Urothelium cell line (cell line): ENCODE results near the gene LRRC57.
A peak's percentile ranks its signal among the peaks of the same experiment; 100 is the strongest.

Source experiments
- DNase-seq: peaks from one replicate; pipeline ENCODE4 v3.0.0; 2011; ENCODE audit warnings: low spot score, mixed read lengths
- FAIRE-seq: peaks from 2 replicates; lab custom pipeline; 2011; peaks lifted over from hg19 to GRCh38; lab: Jason Lieb, UNC

Gene LRRC57

DNA sequence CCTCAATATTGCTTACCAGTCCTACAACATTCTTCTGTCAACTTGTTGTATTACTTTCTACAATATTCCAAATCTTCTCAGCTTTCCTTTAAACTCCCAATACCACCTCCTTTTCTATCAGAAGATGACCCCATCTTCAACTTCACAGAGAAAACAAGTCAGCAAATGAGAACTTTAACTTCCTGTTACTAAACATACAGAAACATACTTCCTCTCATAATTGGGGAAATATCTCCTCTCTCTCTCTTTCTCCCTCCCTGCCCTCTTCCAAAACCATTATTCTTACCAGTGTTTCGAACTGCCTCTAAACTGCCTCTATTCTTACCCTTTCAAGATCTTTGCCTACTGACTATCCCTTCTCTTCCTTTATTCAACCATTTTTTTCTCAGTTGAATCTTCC lies 54.9 kb downstream of the LRRC57 start:
- no peak for DNase-seq
- no peak for FAIRE-seq

DNA sequence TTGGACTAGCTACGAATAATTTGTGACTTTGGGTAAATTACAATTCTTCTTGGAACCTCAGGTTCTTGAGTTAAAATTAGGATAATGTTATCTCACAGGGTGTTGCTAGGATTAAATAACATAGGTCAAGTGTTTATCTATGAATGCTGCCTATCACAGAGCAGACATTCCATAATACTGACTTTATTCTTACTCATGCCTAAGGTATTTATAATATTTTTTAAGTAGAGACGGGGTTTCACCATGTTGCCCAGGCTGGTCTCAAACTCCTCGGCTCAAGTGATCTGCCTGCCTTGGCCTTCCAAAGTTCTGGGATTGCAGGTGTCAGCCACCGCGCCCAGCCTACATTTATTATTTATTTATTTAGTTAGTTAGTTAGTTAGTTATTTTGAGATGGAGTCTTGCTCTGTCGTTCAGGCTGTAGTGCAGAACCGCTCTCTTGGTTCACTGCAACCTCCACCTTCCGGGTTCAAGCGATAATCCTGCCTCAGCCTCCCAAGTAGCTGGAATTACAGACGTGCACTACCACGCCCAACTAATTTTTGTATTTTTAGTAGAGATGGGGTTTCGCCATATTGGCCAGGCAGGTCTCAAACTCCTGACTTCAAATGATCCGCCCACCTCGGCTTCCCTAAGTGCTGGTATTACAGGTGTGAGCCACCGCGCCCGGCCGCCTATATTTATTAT lies 56.9 kb downstream of the LRRC57 start:
- DNase-seq (peak; percentile 23), FAIRE-seq (no peak)

DNA sequence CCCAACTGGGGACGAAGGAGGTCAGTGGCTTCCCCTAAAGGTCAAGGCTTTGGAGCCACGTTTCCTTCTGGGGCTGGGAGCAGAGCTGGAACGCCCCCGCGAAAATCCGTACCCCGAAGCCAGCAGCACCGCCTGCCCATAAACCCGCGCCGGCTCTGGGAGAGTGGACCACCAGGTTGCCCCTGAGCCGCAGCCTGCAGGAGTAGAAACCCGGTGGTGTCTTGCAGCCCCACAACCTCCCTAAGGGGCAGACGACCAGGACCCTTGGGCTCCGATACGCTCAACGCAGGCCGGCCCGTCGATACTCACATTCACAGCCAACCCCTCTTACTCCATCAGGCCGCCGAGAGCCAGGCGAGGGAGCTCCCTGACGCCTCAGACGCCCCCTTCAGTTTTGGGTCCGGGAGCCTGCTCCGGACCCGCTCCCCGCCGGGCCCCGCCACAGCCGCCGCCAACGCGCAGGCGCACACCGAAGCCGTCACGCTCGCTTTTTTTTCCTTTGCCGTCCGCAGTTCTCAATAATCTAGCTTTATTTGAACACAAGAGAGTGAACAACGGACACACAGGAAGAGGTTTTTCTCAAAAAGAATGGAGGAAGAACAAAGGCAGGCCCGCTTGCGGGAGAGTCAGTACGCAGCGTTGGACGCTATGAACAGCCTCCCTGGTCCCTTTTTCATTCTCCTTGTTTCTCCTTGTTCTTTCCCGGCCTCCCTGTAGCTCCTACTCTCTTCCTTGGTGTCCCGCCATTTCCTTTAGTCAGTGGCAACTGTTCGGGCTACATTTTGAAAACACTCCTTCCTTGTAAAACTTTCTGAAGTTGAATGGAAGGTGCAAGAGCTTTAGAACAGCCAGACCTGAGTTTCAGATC lies 57.7 kb downstream of the LRRC57 start, which contains the start of gene ZNF106:
TSS of gene ZNF106 (minus strand) at position 471 of the 868 bp plus-strand sequence. CDS start 18,852 bp downstream, outside the sequence.
- DNase-seq (peak; percentile 93), FAIRE-seq (no peak)

DNA sequence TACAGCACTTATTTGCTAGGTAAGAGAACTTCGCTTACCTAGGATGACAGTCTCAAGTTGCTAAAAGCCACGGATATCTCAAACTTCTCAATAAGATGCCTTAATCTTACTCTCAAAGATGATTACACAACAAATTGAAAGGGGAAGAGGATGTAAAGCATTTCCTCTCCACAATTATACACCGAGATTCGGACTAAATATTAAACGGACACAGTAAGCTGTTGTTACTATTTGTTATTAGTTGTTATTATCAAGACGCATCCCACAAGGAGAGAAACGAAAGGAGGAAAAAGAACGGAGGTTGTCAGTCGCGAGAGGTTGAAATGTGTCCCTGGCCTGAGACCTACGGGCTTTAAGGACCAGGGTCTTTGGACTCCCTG lies 58.3 kb downstream of the LRRC57 start:
- DNase-seq = peak; percentile 13

More for the DNA sequence above, 58.3 kb downstream of the LRRC57 start:
- FAIRE-seq = no peak
